Prostate gland (tissue), 2 donors: Measurements from ENCODE around the gene STAT2. TPM values are rescaled to one million over a fixed set of nuclear protein-coding genes. Genes with fewer than 3 reads are reported as not detected.
A peak's percentile ranks its signal among the peaks of the same experiment; 100 is the strongest.

ENCODE experiments used
- DNase-seq: peaks from one replicate; pipeline ENCODE4 v3.0.0-alpha.2; 2019; ENCODE audit warnings: low spot score
- H3K27ac ChIP-seq, 2 donors: fragments of 200-600 bp; sonication (generic); 2 replicates each; pipeline ENCODE4 v1.5.1; 2017 to 2019
- H3K27me3 ChIP-seq: fragments of 200-600 bp; sonication (generic); replicated peaks from 2 replicates; pipeline ENCODE4 v1.5.1; 2019; ENCODE audit not compliant: insufficient read depth
- H3K36me3 ChIP-seq, 2 donors: fragments of 200-600 bp; sonication (generic); 1 replicate in 1 of 2; 2 replicates in 1 of 2; pipeline versions ENCODE4 v1.5.1 to v1.8.1; 2017 to 2019
- H3K4me1 ChIP-seq: fragments of 200-600 bp; sonication (generic); replicated peaks from 2 replicates; pipeline ENCODE4 v1.5.1; 2019
- H3K4me3 ChIP-seq, 2 donors: fragments of 200-600 bp; sonication (generic); 2 replicates each; pipeline ENCODE4 v1.5.1; 2017 to 2019
- H3K9me3 ChIP-seq: fragments of 200-600 bp; sonication (generic); 2 replicates; pipeline ENCODE4 v1.5.1; 2017
- CTCF ChIP-seq, 4 experiments: fragments of 200-600 bp in 2 of 4; fragments of 450-650 bp in 2 of 4; sonication (generic) in 2 of 4; IDR thresholded peaks; 1 replicate in 3 of 4; 2 replicates in 1 of 4; pipeline ENCODE4 v1.5.1; 2016 to 2019; ENCODE audit warnings: antibody characterized with exemption in 4 of 4, mild to moderate bottlenecking in 2 of 4, moderate library complexity in 2 of 4
- POLR2A ChIP-seq: fragments of 450-650 bp; IDR thresholded peaks from one replicate; pipeline ENCODE4 v1.6.1; 2016; ENCODE audit warnings: antibody characterized with exemption, mild to moderate bottlenecking
- POLR2AphosphoS5 ChIP-seq: sonication (generic); formaldehyde crosslinking; IDR thresholded peaks from one replicate; pipeline ENCODE4 v1.6.1; 2017; ENCODE audit warnings: antibody characterized with exemption
- WGBS: methylation state at CpG from one replicate; pipeline ENCODE4 v1.1.5; 2018; 5-methylcytosine and 5-hydroxymethylcytosine counted together
- intact Hi-C: fragments of 100-400 bp; cut with DNase I; formaldehyde crosslinking; loops from one replicate; pipeline ENCODE4 v1.14.2; 2022
- total RNA-seq, 2 donors: library from RNA; depleted of rRNA; stranded (reverse); fragments of >200 nt; gene quantifications; one replicate each; pipeline ENCODE4 v1.1.0, GENCODE V29; 2016

The STAT2 gene
- total RNA-seq, 2 donors from 2014 or later, result 99.8 to 128 TPM

GRCh38 chr12:56300644-56301464 is 59.1 kb downstream of the STAT2 start:
- Histone ChIP-seq H3K4me3 (peak overlapping the region; percentile 86 to 91), H3K36me3 (no peaks in the 10 kb centered on the region), H3K27ac (peak overlapping the region; percentile 92 to 95), H3K9me3 (no peaks in the 10 kb centered on the region), H3K27me3 (no peaks in the 10 kb centered on the region), H3K4me1 (peaks cover 15% of the 10 kb centered on the region)
- DNase-seq, result no peak
- TF ChIP-seq POLR2A, result no peak
- TF ChIP-seq POLR2AphosphoS5, result no peak
- no peak for TF ChIP-seq CTCF (IDR thresholded peaks at IDR 0.05)
- intact Hi-C loops, result no loop called here
- 37% methylated on average over 21 of the region's 21 CpGs for WGBS

GRCh38 chr12:56299853-56300643 is 59.9 kb downstream of the STAT2 start, which contains the start of gene CS:
Gene CS (minus strand): TSS chr12:56300330. CDS start chr12:56300201, 129 bp downstream.
- H3K4me1 ChIP-seq, result peaks cover 15% of the 10 kb centered on the region
- no peak for TF ChIP-seq CTCF (IDR thresholded peaks at IDR 0.05)
- peak; percentile 95 for TF ChIP-seq POLR2AphosphoS5
- peak; percentile 62 for TF ChIP-seq POLR2A
- H3K27me3 ChIP-seq, result no peaks in the 10 kb centered on the region
- intact Hi-C loops, result no loop called here
- peak within 1 kb of the TSS; percentile 92 to 95 for H3K27ac ChIP-seq
- H3K36me3 ChIP-seq, result no peaks in the 10 kb centered on the region
- WGBS, result under 1% methylated on average over 63 of the region's 63 CpGs
- peak within 1 kb of the TSS; percentile 86 to 91 for H3K4me3 ChIP-seq
- no peaks in the 10 kb centered on the region for H3K9me3 ChIP-seq
- DNase-seq, result peak; percentile 99

- Histone ChIP-seq H3K27me3 (no peaks in the 10 kb centered on the region), H3K4me1 (peaks cover 15% of the 10 kb centered on the region), H3K4me3 (peak overlapping the region; percentile 86 to 91), H3K9me3 (no peaks in the 10 kb centered on the region), H3K36me3 (no peaks in the 10 kb centered on the region), H3K27ac (peak overlapping the region; percentile 92 to 95)
- DNase-seq, result peak; percentile 7
- TF ChIP-seq POLR2A (no peak), POLR2AphosphoS5 (no peak), CTCF (IDR thresholded peaks at IDR 0.05) (no peak)
- WGBS, result 1% methylated on average over 10 of the region's 10 CpGs
- intact Hi-C loops, result no loop called here
Observed at GRCh38 chr12:56299308-56299852, 60.5 kb downstream of the STAT2 start.

GRCh38 chr12:56298828-56299227 is 61.1 kb downstream of the STAT2 start:
- Histone ChIP-seq H3K27ac (peak overlapping the region; percentile 92 to 95), H3K36me3 (no peaks in the 10 kb centered on the region), H3K4me1 (peaks cover 15% of the 10 kb centered on the region), H3K4me3 (peak overlapping the region; percentile 86 to 91), H3K9me3 (no peaks in the 10 kb centered on the region), H3K27me3 (no peaks in the 10 kb centered on the region)
- no peak for DNase-seq
- WGBS, result 79% methylated on average over 5 of the region's 5 CpGs
- no peak for TF ChIP-seq POLR2AphosphoS5
- no peak for TF ChIP-seq CTCF (IDR thresholded peaks at IDR 0.05)
- TF ChIP-seq POLR2A, result no peak
- intact Hi-C loops, result no loop called here
